Subcutaneous adipose tissue (tissue), 4 donors: ENCODE data around the gene LCLAT1. TPM values are rescaled to one million over a fixed set of nuclear protein-coding genes. Genes with fewer than 3 reads are reported as not detected.

Experiments
- CTCF ChIP-seq: fragments of 450-650 bp; IDR thresholded peaks from one replicate; pipeline ENCODE4 v1.5.1; 2016; ENCODE audit warnings: low read depth, mild to moderate bottlenecking, control low read depth, antibody characterized with exemption, moderate library complexity
- total RNA-seq, 4 donors: library from RNA; depleted of rRNA; stranded (reverse); fragments of >200 nt; gene quantifications; one replicate each; pipeline ENCODE4 v1.1.0, GENCODE V29; 2016

LCLAT1 gene
- total RNA-seq, 4 donors from 2014 or later: 4.0 to 12.4 (median 7.6) TPM

DNA sequence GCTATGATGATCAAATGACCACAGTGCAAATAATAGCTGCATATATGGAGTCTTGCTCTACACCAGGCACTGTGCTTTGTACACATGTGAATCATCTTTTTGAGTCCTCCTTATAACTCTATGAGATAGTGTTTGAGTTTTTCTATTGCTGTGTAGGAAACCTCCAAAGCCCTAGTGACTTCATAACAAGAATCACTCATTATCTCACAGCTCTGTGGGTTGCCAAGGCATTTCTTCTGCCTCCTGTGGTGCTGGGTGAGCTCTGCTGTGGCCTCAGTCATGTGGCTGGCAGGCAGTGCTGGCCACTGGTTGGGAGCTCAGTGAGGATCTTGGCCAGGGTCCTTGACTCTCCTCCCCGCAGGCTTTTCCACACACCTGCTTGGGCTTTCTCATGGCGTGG is 206.8 kb downstream of the LCLAT1 start:
- TF ChIP-seq CTCF: no peak

GRCh38 chr2:30654404-30654803 is 207.4 kb downstream of the LCLAT1 start:
- no peak for TF ChIP-seq CTCF

- no peak for TF ChIP-seq CTCF
Measured at GRCh38 chr2:30655211-30655610, 208.2 kb downstream of the LCLAT1 start.

GRCh38 chr2:30655660-30656059 is 208.6 kb downstream of the LCLAT1 start:
- no peak for TF ChIP-seq CTCF

DNA sequence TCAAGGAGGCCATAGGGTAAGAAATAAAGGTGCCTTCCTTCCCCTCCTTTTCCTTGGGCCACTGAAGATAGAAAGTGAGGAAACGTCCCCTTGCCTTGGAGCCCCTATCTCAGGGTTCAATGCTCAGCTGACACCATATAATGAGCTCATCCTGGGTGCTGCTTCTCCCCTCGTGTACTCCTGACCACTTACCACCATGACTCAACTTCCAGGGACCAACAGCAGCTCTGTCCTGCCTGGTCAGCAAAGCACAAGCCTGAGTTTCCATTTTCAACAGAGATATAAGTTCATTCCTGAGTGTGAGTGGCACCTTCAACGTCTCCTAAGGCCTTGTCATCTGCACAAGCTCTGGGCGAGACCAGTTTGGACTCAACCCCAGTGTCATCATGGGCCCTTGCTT is 209.0 kb downstream of the LCLAT1 start:
- TF ChIP-seq CTCF: no peak

- TF ChIP-seq CTCF: no peak
Measured at GRCh38 chr2:30661173-30662107, 214.4 kb downstream of the LCLAT1 start.

DNA sequence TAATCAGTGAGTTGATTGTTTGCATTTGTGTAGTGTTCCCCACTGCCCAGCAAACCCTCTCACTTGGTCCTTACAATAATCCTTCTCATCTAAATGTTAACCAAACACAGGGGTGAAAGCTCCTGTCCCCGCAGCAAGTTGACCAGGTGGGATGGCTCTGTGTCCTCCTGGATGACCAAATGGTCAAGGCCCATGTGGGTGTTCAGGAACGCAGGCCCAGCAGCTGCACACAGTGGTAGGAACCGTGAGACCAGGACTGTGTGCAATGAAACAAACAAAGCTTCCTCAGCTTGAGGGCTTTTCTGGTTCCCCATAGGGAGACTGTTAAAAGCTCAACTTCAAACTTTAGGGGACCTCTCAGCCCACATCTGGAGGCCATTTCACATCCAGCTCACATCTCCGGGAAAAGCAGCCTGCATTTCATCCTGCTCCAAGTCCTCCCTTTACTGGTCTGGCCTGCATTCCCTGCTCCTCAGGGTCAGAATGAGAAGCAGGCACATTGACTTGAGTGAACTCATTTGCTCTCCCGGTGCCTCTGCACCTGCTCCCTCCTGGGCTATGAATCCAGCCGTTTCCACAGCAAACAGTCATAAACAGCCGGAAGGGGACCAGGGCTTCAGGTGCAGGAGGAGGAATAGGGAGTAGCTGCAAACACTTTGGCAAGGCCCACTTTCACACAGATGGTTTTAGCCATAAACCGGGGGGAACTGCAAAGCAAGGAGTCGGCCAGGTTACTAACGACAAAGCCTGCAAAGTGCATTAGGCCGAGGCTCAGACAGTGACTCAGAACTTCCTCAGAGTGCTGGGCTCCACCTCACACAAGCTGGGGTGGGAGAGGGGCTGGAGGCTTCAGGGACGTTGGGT is 215.5 kb downstream of the LCLAT1 start:
- TF ChIP-seq CTCF: no peak
